ENCODE data around the gene ATP6V0A1.
"Not testable (repeated sequence)": the region's sequence is repeated elsewhere in the genome, so short reads cannot be mapped to it uniquely, and the experiment has no call there.

The ATP6V0A1 gene

GRCh38 chr17:42475121-42475520 is 16.4 kb downstream of the ATP6V0A1 start:
- no peak for TF ChIP-seq CTCF (IDR thresholded peaks at IDR 0.05; ENCODE audit: low read depth, low read length)
- DNase-seq (ENCODE audit: extremely low read depth, low read depth), result no peak

- TF ChIP-seq CTCF (IDR thresholded peaks at IDR 0.05; ENCODE audit: low read depth, low read length), result no peak
- DNase-seq (ENCODE audit: extremely low read depth, low read depth), result no peak
Measured at GRCh38 chr17:42475835-42476234, 17.2 kb downstream of the ATP6V0A1 start.

- no peak for TF ChIP-seq CTCF (IDR thresholded peaks at IDR 0.05; ENCODE audit: low read depth, low read length)
- DNase-seq (ENCODE audit: extremely low read depth, low read depth), result no peak
Measured at GRCh38 chr17:42476411-42476810, 17.7 kb downstream of the ATP6V0A1 start.

GRCh38 chr17:42477173-42477572 is 18.5 kb downstream of the ATP6V0A1 start:
- no peak for DNase-seq (ENCODE audit: extremely low read depth, low read depth)
- TF ChIP-seq CTCF (IDR thresholded peaks at IDR 0.05; ENCODE audit: low read depth, low read length), result no peak

GRCh38 chr17:42477824-42478223 is 19.1 kb downstream of the ATP6V0A1 start:
- not testable (repeated sequence) for DNase-seq (ENCODE audit: extremely low read depth, low read depth)

GRCh38 chr17:42484304-42484703 is 25.6 kb downstream of the ATP6V0A1 start:
- DNase-seq (ENCODE audit: extremely low read depth, low read depth), result no peak
- TF ChIP-seq CTCF (IDR thresholded peaks at IDR 0.05; ENCODE audit: low read depth, low read length), result no peak

- DNase-seq (ENCODE audit: extremely low read depth, low read depth), result no peak
- TF ChIP-seq CTCF (IDR thresholded peaks at IDR 0.05; ENCODE audit: low read depth, low read length), result no peak
Measured at GRCh38 chr17:42485680-42486079, 27.0 kb downstream of the ATP6V0A1 start.

GRCh38 chr17:42488032-42488431 is 29.4 kb downstream of the ATP6V0A1 start:
- TF ChIP-seq CTCF (IDR thresholded peaks at IDR 0.05; ENCODE audit: low read depth, low read length), result no peak
- no peak for DNase-seq (ENCODE audit: extremely low read depth, low read depth)
